Fibroblast of skin of right biceps (primary cell): ENCODE results near the gene VPS54.
"Not testable (repeated sequence)": the region's sequence is repeated elsewhere in the genome, so short reads cannot be mapped to it uniquely, and the experiment has no call there.

Source experiments
- DNase-seq: peaks from one replicate; pipeline ENCODE4 v3.0.0-alpha.2; 2013

The VPS54 gene

GRCh38 chr2:64023485-64024258, 4.4 kb upstream of the VPS54 start:
- no peak for DNase-seq

DNA sequence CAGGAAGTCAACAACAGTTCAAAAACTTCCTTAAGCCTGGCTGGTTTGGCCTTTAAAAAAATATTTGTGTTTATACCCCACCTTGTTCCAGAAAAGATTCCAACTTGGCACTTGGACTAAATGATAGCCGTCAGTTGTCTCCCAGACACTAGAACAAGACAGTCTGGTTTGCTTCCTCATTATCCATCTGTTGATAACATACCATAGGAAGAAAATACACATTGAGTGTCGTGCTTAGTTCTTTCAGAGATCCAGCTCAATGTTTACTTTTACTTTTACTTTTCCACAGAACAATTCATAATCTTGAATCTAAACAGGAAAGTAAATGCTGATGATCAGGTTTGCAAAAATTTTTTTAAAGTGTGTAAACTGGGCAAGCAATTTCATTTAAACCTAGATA, 2.4 kb upstream of the VPS54 start:
- DNase-seq = peak; percentile 8

GRCh38 chr2:64019975-64020528, 824 bp upstream of the VPS54 start:
- no peak for DNase-seq

GRCh38 chr2:64018701-64019082, 536 bp downstream of the VPS54 start:
- peak; percentile 56 for DNase-seq

DNA sequence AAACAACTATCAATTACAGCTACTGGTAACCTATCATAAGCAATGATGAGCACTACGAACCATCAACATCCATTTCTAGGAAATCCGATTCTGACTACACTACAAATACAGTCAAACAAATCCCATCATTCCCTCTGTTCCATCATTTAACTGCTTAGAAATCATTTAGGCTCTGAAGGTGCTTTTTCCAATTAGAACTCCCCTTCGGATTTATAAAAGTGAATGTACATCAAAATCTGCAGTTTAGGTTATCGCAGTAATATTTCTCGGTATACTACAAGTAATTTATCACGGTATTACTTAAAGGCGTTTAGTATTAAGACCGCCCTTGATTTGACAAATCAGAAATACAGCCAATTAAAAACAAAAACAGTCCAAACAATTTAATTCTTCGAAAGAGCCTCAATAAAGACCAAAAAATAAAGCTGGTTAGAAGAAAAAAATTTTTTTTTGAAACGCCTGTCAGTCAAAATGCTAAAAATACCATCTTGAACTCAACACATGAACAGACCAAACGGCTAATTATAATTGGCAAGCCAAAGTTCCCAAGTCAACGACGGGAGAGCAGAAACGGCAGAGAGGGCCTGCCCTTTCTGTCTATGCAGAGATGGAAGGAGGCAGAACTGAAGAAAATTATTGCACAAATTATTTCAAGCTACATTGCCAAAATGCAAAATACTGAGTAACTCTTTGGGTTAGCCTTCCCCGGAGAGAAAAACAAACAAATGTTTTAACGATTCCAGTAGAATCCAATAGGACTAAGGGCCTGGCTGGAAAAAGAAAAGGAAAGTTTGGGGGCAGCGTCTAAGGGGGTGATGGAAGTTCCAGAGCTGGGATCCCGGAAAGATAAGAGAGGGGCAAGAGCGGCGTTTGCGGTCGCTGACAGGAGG, 1.2 kb downstream of the VPS54 start:
- DNase-seq = peak; percentile 40

- DNase-seq = no peak
Measured at GRCh38 chr2:64015898-64016297, 3.3 kb downstream of the VPS54 start.

DNA sequence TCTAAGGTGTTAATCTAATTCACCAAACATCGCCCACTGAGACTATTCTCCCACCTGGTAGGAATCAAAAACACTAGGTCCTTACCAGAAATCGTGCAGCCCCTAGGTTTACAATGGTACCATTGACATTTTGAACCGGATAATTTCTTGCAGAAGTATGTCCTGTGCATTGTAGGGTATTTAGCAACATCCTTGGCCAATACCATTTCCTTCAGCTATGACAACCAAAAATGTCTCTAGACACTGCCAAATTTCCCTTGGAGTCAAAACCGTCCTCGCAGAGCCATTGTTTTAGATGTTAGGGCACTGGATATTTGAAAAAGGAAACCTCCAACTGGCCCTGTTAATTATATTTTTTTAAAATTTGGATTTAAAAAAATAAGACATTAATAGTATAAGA, 3.8 kb downstream of the VPS54 start:
- no peak for DNase-seq

DNA sequence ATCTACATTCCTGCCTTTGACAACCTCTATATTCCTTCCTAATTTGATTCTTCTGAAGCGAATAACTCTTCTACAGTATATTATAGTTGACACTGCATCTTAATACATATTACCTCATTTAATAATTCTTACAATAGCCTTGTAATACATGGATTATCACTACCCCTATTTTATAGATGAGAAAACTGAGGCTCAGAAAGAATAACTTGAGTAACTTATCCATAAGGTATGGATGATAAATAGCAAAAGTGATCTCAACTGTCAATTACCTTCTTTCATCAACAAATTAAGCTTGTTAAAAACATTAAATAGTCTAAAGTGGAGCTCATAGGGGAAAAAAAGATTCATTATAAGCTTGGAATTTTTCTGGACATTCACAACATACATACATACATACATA, 4.6 kb downstream of the VPS54 start:
- DNase-seq = no peak

GRCh38 chr2:64013053-64013452, 6.2 kb downstream of the VPS54 start:
- no peak for DNase-seq

DNA sequence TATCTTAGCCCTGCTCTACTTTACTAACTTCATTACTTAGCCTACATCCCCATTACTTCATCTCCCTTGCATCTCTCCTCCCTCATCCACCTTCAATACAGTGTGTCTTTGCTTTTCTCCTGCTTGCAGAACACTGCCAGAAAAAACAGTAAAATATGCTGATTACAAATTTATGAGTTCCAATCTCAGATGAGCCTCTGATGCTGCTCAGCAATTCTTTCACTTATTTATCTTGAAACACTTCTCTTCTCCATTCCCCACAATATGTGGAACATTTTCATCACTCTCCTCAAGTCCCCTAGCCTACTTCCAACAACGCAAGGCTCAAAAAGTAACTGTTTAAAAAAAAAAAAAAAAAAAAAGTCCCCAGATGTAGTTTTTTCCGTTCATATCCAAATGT, 7.1 kb downstream of the VPS54 start:
- DNase-seq = no peak

DNA sequence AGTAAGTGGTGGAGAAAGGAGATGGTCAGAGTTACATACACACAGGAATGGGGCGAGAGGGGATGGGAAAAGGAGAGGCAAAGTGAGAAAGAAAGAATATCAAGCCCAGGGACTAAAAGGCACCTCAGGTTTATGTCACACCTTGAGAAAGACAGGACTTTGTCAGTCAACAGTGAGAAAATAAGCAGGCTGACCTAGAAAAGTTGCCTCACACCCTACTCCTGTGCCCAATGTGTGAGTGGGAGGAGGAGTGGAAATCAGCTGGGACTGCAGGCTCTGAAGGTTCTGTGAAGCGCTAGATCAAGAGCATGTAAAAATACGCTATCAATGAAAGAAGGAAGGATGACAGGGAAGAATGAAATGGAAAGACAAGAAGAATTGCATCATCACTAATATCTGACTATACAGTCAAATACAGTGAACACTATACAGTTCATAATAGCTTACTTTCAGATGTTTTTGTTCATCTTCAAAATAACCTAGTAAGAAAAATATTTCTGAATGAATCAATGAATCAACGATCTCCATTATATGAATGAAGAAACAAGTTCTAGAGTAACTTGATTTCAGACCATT, 10.7 kb downstream of the VPS54 start:
- no peak for DNase-seq

DNA sequence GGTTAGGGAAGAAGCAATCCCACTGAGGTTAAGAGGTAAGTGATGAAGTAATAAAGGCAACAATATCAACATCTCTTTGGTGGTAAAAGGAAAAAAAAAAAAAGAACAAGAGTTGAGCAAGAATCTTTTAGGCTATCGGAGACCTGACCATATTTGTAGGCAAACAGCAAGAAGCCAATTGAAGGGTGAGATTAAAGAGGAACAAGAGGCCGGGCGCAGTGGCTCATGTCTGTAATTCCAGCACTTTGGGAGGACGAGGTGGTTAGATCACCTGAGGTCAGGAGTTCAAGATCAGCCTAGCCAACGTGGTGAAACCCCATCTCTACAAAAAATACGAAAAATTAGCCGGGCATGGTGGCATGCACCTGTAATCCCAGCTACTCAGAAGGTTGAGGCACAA, 11.3 kb downstream of the VPS54 start:
- no peak for DNase-seq

GRCh38 chr2:64005707-64006356, 13.4 kb downstream of the VPS54 start:
- DNase-seq = no peak

DNA sequence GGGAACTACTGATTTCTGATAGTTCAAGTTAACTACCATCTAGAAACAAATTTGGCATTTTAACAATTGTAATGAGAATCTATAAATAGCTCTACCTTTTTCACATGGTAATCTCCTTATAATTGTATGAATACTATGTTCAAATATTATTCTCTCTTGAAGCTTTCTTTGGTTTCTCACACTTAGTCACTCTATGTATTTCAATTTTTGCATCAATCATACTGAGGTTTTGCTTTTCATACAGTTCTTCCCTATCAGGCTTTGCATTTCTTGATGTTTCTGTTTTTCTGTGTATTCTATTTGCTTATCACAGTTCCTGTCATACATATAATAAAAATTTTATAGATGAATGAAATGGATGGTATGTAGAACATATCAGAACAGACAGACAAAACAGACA, 16.0 kb downstream of the VPS54 start:
- no peak for DNase-seq

DNA sequence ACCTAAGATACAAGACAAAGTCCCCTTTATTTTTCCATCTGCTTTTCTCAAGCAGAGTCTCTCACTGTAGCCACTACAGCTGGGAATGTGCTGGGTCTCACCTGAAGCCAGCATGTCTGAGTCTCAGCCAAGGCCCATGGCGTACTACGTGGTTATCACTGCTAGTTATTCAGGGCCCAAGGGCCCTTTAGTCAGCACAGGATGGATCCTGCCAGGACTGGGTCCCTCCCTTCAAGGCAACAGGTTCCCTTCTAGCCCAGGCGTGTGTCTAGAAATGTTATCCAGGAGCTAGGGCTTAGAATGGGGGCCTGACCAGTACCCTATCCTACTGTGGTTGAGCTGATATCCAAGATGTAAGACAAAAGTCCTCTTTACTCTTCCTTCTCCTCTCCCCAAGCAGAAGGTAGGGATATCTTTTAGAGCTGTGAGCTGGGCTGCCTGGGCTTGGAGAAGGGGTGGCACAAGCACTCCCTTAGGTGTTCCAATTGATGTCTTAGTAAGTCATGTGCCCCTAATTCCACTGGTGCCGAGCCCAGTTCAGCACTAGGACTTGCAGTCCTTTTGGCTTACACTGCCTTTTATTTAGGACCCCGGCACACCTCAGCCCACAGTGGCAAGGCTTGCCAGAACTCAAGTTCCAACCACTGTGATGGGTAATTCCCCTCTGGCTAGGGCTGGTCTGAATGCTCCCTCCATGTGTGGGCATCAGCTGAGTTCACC, 17.7 kb downstream of the VPS54 start:
- no peak for DNase-seq

DNA sequence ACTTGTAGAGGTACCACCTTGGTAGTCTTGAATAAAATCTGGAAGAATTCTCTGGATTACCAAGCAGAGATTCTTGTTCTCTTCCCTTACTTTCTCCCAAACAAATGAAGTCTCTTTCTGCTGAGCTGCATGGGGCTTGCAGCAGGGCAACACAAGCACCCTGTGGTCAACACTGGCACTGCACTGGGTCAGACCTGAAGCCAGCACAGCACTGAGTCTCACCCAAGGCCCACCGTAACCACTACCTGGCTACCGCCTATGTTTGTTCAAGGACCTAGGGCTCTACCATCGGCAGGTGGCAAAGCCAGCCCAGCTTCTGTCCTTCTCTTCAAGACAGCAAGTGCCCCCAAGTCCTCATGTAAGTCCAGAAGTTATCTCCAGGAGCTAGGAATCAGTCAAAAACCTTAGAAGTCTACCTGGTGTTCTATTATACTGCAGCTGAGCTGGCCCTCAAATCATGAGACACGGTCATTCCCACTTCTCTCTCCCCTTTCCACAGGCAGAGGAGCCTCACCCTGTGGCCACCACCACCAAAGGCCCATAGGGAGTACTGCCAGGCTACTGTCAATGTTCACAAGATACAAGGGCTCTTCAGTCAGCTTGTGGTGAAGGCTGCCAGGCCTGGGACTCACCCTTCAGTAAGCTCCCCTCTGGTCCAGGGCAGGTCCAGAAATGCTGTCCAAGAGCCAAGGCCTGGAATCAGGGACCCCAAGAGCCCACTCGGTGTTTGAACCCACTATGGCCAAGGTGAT, 18.4 kb downstream of the VPS54 start:
- no peak for DNase-seq

- DNase-seq = no peak
Measured at GRCh38 chr2:63999049-63999448, 20.2 kb downstream of the VPS54 start.

- not testable (repeated sequence) for DNase-seq
Measured at GRCh38 chr2:63996582-63997198, 22.5 kb downstream of the VPS54 start.

DNA sequence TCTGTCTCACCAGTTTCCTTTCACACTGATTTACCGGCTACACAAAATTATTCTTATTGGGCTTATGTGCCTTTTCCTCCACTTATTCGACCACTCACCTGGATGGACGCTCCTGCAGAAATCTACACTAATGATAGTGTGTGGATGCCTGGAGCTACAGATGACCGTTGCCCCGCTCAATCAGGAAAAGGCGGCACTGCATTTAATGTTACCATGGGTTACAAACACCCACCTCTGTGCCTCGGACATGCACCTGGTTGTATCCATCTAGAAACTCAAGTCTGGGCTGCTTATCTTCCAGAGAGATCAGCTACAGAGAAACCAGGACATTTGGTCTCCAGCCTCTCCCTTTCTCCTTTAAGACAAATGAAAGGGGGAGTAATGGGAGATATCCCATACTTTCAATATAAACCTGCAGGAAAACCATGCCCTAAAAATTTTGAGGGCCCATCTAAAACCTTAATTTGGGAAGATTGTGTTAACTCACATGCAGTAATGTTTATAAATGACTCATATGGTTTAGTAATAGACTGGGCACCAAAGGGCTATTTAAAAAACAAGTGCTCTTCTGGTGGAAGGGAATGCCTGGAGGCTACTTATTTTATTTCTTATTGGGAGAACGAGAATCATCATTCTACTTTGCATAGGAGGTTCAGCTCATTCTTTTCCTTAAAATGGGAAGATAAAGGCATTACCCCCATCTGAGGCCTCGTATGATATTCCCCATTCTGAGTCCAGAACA, 24.7 kb downstream of the VPS54 start:
- not testable (repeated sequence) for DNase-seq

GRCh38 chr2:63993871-63994270, 25.4 kb downstream of the VPS54 start:
- DNase-seq = no peak
